Non-pigmented ciliary epithelial cell (primary cell): ENCODE results near the gene TUT7.
"Not testable (repeated sequence)": the region's sequence is repeated elsewhere in the genome, so short reads cannot be mapped to it uniquely, and the experiment has no call there.

ENCODE experiments used
- DNase-seq: peaks from one replicate; pipeline ENCODE4 v3.0.0-alpha.2; 2010; ENCODE audit warnings: low read depth

The TUT7 gene

GRCh38 chr9:86354011-86354817, at the start of gene TUT7:
Gene TUT7 (minus strand): TSS chr9:86354410. CDS start chr9:86353199, 1,211 bp downstream.
- DNase-seq = peak; percentile 72

GRCh38 chr9:86402591-86402990, 48.4 kb upstream of the TUT7 start:
- DNase-seq = no peak

- DNase-seq = no peak
Observed at GRCh38 chr9:86396412-86396811, 42.2 kb upstream of the TUT7 start.

GRCh38 chr9:86390184-86390583, 36.0 kb upstream of the TUT7 start:
- not testable (repeated sequence) for DNase-seq

GRCh38 chr9:86389628-86390027, 35.4 kb upstream of the TUT7 start:
- DNase-seq = no peak

GRCh38 chr9:86387376-86387775, 33.2 kb upstream of the TUT7 start:
- DNase-seq = no peak

- not testable (repeated sequence) for DNase-seq
Observed at GRCh38 chr9:86383000-86383399, 28.8 kb upstream of the TUT7 start.

- DNase-seq = no peak
Observed at GRCh38 chr9:86376016-86376415, 21.8 kb upstream of the TUT7 start.

GRCh38 chr9:86369810-86370209, 15.6 kb upstream of the TUT7 start:
- DNase-seq = no peak

- DNase-seq = peak; percentile 77
Observed at GRCh38 chr9:86368871-86369521, 14.8 kb upstream of the TUT7 start.

GRCh38 chr9:86361176-86361575, 7.0 kb upstream of the TUT7 start:
- DNase-seq = no peak

GRCh38 chr9:86359151-86359879, 5.1 kb upstream of the TUT7 start:
- DNase-seq = no peak

GRCh38 chr9:86356871-86357866, 3.0 kb upstream of the TUT7 start:
- DNase-seq = no peak

GRCh38 chr9:86355814-86356213, 1.6 kb upstream of the TUT7 start:
- DNase-seq = no peak

GRCh38 chr9:86354818-86355309, 654 bp upstream of the TUT7 start:
- no peak for DNase-seq

GRCh38 chr9:86353655-86354010, 577 bp downstream of the TUT7 start:
- DNase-seq = no peak

GRCh38 chr9:86352440-86353077, 1.7 kb downstream of the TUT7 start:
- DNase-seq = no peak

- no peak for DNase-seq
Observed at GRCh38 chr9:86351880-86352279, 2.3 kb downstream of the TUT7 start.

GRCh38 chr9:86350006-86350760, 4.0 kb downstream of the TUT7 start:
- no peak for DNase-seq

GRCh38 chr9:86349271-86349670, 4.9 kb downstream of the TUT7 start:
- DNase-seq = no peak
